Measurements from ENCODE around the gene DSPP.

The DSPP gene

GRCh38 chr4:87620491-87620890 is 12.2 kb downstream of the DSPP start:
- no peak for DNase-seq (ENCODE audit: low spot score)
- Histone ChIP-seq H3K4me2 (ENCODE audit: insufficient read depth, low read length, poor library complexity, severe bottlenecking) (no peak overlapping the region), H2BK12ac (ENCODE audit: low read length) (no peak overlapping the region), H2AK5ac (ENCODE audit: low read depth, low read length) (no peak overlapping the region), H3K4me1 (ENCODE audit: control insufficient read depth in 2 of 2, insufficient read depth in 1 of 2, low read depth in 1 of 2, low read length in 2 of 2) (no peaks in the 10 kb centered on the region), H3K4ac (ENCODE audit: low read length) (no peak overlapping the region), H2AFZ (ENCODE audit: low read length) (no peak overlapping the region), H3K36me3 (replicated peaks in 1 of 2; ENCODE audit: control insufficient read depth in 2 of 2, insufficient read depth in 2 of 2, low read length in 2 of 2) (no peaks in the 10 kb centered on the region), H3K27ac (replicated peaks; ENCODE audit: low read length) (no peak overlapping the region), H2BK5ac (ENCODE audit: low read length) (no peak overlapping the region), H3K23ac (ENCODE audit: low read depth, low read length, poor library complexity) (no peak overlapping the region), H4K8ac (ENCODE audit: low read depth, low read length) (no peak overlapping the region), H3K27me3 (ENCODE audit: control insufficient read depth in 3 of 3, insufficient read depth in 3 of 3, low read depth in 1 of 3, low read length in 3 of 3) (peaks cover 0 to 5% (median 0%) of the 10 kb centered on the region in 3 experiments), H3K9me3 (replicated peaks in 1 of 2; ENCODE audit: control insufficient read depth in 2 of 2, insufficient read depth in 1 of 2, low read depth in 1 of 2, low read length in 2 of 2) (no peaks in the 10 kb centered on the region), H3K9ac (ENCODE audit: low read depth, low read length, poor library complexity) (no peak overlapping the region), H3K79me1 (ENCODE audit: low read depth, low read length) (peaks cover under 1% of the 10 kb centered on the region), H2BK15ac (ENCODE audit: low read length) (no peak overlapping the region), H3K4me3 (ENCODE audit: low read length in 2 of 2) (no peak overlapping the region), H2BK120ac (ENCODE audit: low read depth, low read length) (no peak overlapping the region), H4K91ac (ENCODE audit: low read depth, low read length, poor library complexity) (no peak overlapping the region), H3K14ac (ENCODE audit: low read length) (no peak overlapping the region), H3K18ac (ENCODE audit: low read length) (no peak overlapping the region)

GRCh38 chr4:87622303-87622702 is 14.0 kb downstream of the DSPP start:
- no peak overlapping the region for H3K4ac ChIP-seq (ENCODE audit: low read length)
- H3K9ac ChIP-seq (ENCODE audit: low read depth, low read length, poor library complexity), result no peak overlapping the region
- no peak overlapping the region for H3K14ac ChIP-seq (ENCODE audit: low read length)
- no peak overlapping the region for H4K91ac ChIP-seq (ENCODE audit: low read depth, low read length, poor library complexity)
- H3K9me3 ChIP-seq (replicated peaks in 1 of 2; ENCODE audit: control insufficient read depth in 2 of 2, insufficient read depth in 1 of 2, low read depth in 1 of 2, low read length in 2 of 2), result no peaks in the 10 kb centered on the region
- H2AFZ ChIP-seq (ENCODE audit: low read length), result no peak overlapping the region
- no peak overlapping the region for H2BK5ac ChIP-seq (ENCODE audit: low read length)
- H3K23ac ChIP-seq (ENCODE audit: low read depth, low read length, poor library complexity), result no peak overlapping the region
- H3K36me3 ChIP-seq (replicated peaks in 1 of 2; ENCODE audit: control insufficient read depth in 2 of 2, insufficient read depth in 2 of 2, low read length in 2 of 2), result no peaks in the 10 kb centered on the region
- H3K4me3 ChIP-seq (ENCODE audit: low read length in 2 of 2), result no peak overlapping the region
- no peak overlapping the region for H4K8ac ChIP-seq (ENCODE audit: low read depth, low read length)
- H3K18ac ChIP-seq (ENCODE audit: low read length), result no peak overlapping the region
- no peaks in the 10 kb centered on the region for H3K4me1 ChIP-seq (ENCODE audit: control insufficient read depth in 2 of 2, insufficient read depth in 1 of 2, low read depth in 1 of 2, low read length in 2 of 2)
- H2BK15ac ChIP-seq (ENCODE audit: low read length), result no peak overlapping the region
- H3K27me3 ChIP-seq (ENCODE audit: control insufficient read depth in 3 of 3, insufficient read depth in 3 of 3, low read depth in 1 of 3, low read length in 3 of 3), result peaks cover 0 to 5% (median 0%) of the 10 kb centered on the region in 3 experiments
- H3K27ac ChIP-seq (replicated peaks; ENCODE audit: low read length), result no peak overlapping the region
- no peak overlapping the region for H2BK120ac ChIP-seq (ENCODE audit: low read depth, low read length)
- DNase-seq (ENCODE audit: low spot score), result no peak
- no peak overlapping the region for H2AK5ac ChIP-seq (ENCODE audit: low read depth, low read length)
- H3K4me2 ChIP-seq (ENCODE audit: insufficient read depth, low read length, poor library complexity, severe bottlenecking), result no peak overlapping the region
- H3K79me1 ChIP-seq (ENCODE audit: low read depth, low read length), result no peaks in the 10 kb centered on the region
- no peak overlapping the region for H2BK12ac ChIP-seq (ENCODE audit: low read length)
- no CpG with 5 or more reads among the region's 8 CpGs for WGBS, 2 donors (ENCODE audit: extremely low coverage in 2 of 2, insufficient read length in 2 of 2, insufficient replicate concordance in 1 of 2)

- WGBS, 2 donors (ENCODE audit: extremely low coverage in 2 of 2, insufficient read length in 2 of 2, insufficient replicate concordance in 1 of 2), result no CpG with 5 or more reads among the region's 2 CpGs
- Histone ChIP-seq H2BK12ac (ENCODE audit: low read length) (no peak overlapping the region), H2AK5ac (ENCODE audit: low read depth, low read length) (no peak overlapping the region)
Observed at GRCh38 chr4:87624698-87625097, 16.4 kb downstream of the DSPP start.

DNA sequence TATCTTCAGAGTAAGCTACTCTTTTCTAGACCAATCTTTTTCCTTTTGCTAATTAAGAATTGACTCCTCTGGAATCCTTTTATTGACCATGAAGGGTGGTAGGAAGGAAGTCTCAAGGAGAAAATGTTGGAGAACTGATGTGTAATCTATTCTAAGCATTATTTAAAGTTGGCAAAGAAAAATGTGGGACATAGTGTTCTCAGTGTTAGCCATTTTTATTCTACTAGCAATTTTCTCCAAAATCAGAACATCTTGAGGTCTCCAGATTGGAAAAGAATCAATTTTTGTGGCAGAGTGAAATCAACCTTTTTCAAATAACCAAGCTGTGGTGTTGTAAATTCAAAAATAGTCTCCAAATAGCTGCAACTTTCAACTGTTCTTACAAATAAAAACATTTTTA is 23.3 kb downstream of the DSPP start:
- Histone ChIP-seq H2AFZ (ENCODE audit: low read length) (no peak overlapping the region), H2BK5ac (ENCODE audit: low read length) (no peak overlapping the region), H3K18ac (ENCODE audit: low read length) (no peak overlapping the region), H4K8ac (ENCODE audit: low read depth, low read length) (no peak overlapping the region), H3K9ac (ENCODE audit: low read depth, low read length, poor library complexity) (no peak overlapping the region), H4K91ac (ENCODE audit: low read depth, low read length, poor library complexity) (no peak overlapping the region), H3K27ac (replicated peaks; ENCODE audit: low read length) (no peak overlapping the region), H3K4me3 (ENCODE audit: low read length in 2 of 2) (no peak overlapping the region), H2BK15ac (ENCODE audit: low read length) (no peak overlapping the region), H2AK5ac (ENCODE audit: low read depth, low read length) (no peak overlapping the region), H3K14ac (ENCODE audit: low read length) (no peak overlapping the region), H2BK12ac (ENCODE audit: low read length) (no peak overlapping the region), H3K27me3 (ENCODE audit: control insufficient read depth in 3 of 3, insufficient read depth in 3 of 3, low read depth in 1 of 3, low read length in 3 of 3) (no peaks in the 10 kb centered on the region), H3K9me3 (replicated peaks in 1 of 2; ENCODE audit: control insufficient read depth in 2 of 2, insufficient read depth in 1 of 2, low read depth in 1 of 2, low read length in 2 of 2) (no peaks in the 10 kb centered on the region), H3K79me1 (ENCODE audit: low read depth, low read length) (no peaks in the 10 kb centered on the region), H3K4me1 (ENCODE audit: control insufficient read depth in 2 of 2, insufficient read depth in 1 of 2, low read depth in 1 of 2, low read length in 2 of 2) (no peaks in the 10 kb centered on the region), H3K36me3 (replicated peaks in 1 of 2; ENCODE audit: control insufficient read depth in 2 of 2, insufficient read depth in 2 of 2, low read length in 2 of 2) (no peaks in the 10 kb centered on the region), H3K23ac (ENCODE audit: low read depth, low read length, poor library complexity) (no peak overlapping the region), H3K4ac (ENCODE audit: low read length) (no peak overlapping the region), H3K4me2 (ENCODE audit: insufficient read depth, low read length, poor library complexity, severe bottlenecking) (no peak overlapping the region), H2BK120ac (ENCODE audit: low read depth, low read length) (no peak overlapping the region)
- no peak for DNase-seq (ENCODE audit: low spot score)

More at GRCh38 chr4:87624698-87625097, 16.4 kb downstream of the DSPP start:
- no peak overlapping the region for H2BK5ac ChIP-seq (ENCODE audit: low read length)
- no peaks in the 10 kb centered on the region for H3K36me3 ChIP-seq (replicated peaks in 1 of 2; ENCODE audit: control insufficient read depth in 2 of 2, insufficient read depth in 2 of 2, low read length in 2 of 2)
- no peak overlapping the region for H2BK120ac ChIP-seq (ENCODE audit: low read depth, low read length)
- no peak overlapping the region for H3K4me2 ChIP-seq (ENCODE audit: insufficient read depth, low read length, poor library complexity, severe bottlenecking)
- no peak overlapping the region for H4K91ac ChIP-seq (ENCODE audit: low read depth, low read length, poor library complexity)
- no peak overlapping the region for H3K18ac ChIP-seq (ENCODE audit: low read length)
- no peak overlapping the region for H2BK15ac ChIP-seq (ENCODE audit: low read length)
- H3K14ac ChIP-seq (ENCODE audit: low read length), result no peak overlapping the region
- no peak overlapping the region for H3K9ac ChIP-seq (ENCODE audit: low read depth, low read length, poor library complexity)
- no peak for DNase-seq (ENCODE audit: low spot score)
- no peak overlapping the region for H2AFZ ChIP-seq (ENCODE audit: low read length)
- no peak overlapping the region for H3K23ac ChIP-seq (ENCODE audit: low read depth, low read length, poor library complexity)
- H3K79me1 ChIP-seq (ENCODE audit: low read depth, low read length), result no peaks in the 10 kb centered on the region
- H4K8ac ChIP-seq (ENCODE audit: low read depth, low read length), result no peak overlapping the region
- no peaks in the 10 kb centered on the region for H3K9me3 ChIP-seq (replicated peaks in 1 of 2; ENCODE audit: control insufficient read depth in 2 of 2, insufficient read depth in 1 of 2, low read depth in 1 of 2, low read length in 2 of 2)
- no peaks in the 10 kb centered on the region for H3K4me1 ChIP-seq (ENCODE audit: control insufficient read depth in 2 of 2, insufficient read depth in 1 of 2, low read depth in 1 of 2, low read length in 2 of 2)
- H3K27ac ChIP-seq (replicated peaks; ENCODE audit: low read length), result no peak overlapping the region
- H3K4ac ChIP-seq (ENCODE audit: low read length), result no peak overlapping the region
- peaks cover 0 to 5% (median 0%) of the 10 kb centered on the region in 3 experiments for H3K27me3 ChIP-seq (ENCODE audit: control insufficient read depth in 3 of 3, insufficient read depth in 3 of 3, low read depth in 1 of 3, low read length in 3 of 3)
- no peak overlapping the region for H3K4me3 ChIP-seq (ENCODE audit: low read length in 2 of 2)

Measured in neuronal stem cell (in vitro differentiated cells).